HepG2 (cell line): ENCODE measurements around the gene DPH7. TPM values are rescaled to one million over a fixed set of nuclear protein-coding genes. Genes with fewer than 3 reads are reported as not detected.

Source experiments
- ATAC-seq: fragments of 200-7000 bp; cut with Tn5 transposase; 3 replicates; pipeline ENCODE4 v1.9.1; 2020; ENCODE audit warnings: mild to moderate bottlenecking, moderate library complexity
- BruUV-seq: library from RNA; stranded (reverse); fragments of 400-500 nt; replicated peaks from 2 replicates; lab custom pipeline; 2021; lab: Mats Ljungman, UMichigan
- CTCF ChIA-PET: fragments of 300-600 bp; formaldehyde crosslinking; extraction: SDS; loops from one replicate; lab custom pipeline; 2021; ENCODE audit warnings: low total read pairs, inconsistent platforms, low intra/inter-chr PET ratio; lab: Yijun Ruan, JAX
- POLR2A ChIA-PET: fragments of 350-600 bp; sonication (Branson Sonifier 250); formaldehyde crosslinking; loops from one replicate; lab custom pipeline; 2020; ENCODE audit warnings: antibody characterized with exemption, inconsistent platforms; lab: Yijun Ruan, JAX
- DNase-seq: peaks from one replicate; pipeline ENCODE4 v3.0.0-alpha.2; 2015; ENCODE audit warnings: low spot score
- FAIRE-seq: peaks from 3 replicates; lab custom pipeline; 2011; peaks lifted over from hg19 to GRCh38; lab: Jason Lieb, UNC
- H2AFZ ChIP-seq: one replicate; pipeline ENCODE4 v1.6.1; 2011; ENCODE audit warnings: low read length, inconsistent platforms
- H3K27ac ChIP-seq: fragments of 300-600 bp; 3 replicates; pipeline ENCODE4 v1.8.0; 2011; ENCODE audit warnings: mixed run types, mild to moderate bottlenecking, mixed read lengths, low read length, inconsistent platforms; ENCODE audit not compliant: insufficient read depth; ENCODE audit errors: extremely low read length
- H3K27me3 ChIP-seq, 2 experiments: fragments of 200-600 bp in 1 of 2; 2 replicates in 1 of 2; 3 replicates in 1 of 2; pipeline versions ENCODE4 v1.6.0 to v1.8.0; 2011; ENCODE audit warnings: low read length in 2 of 2, mild to moderate bottlenecking in 2 of 2, moderate library complexity in 2 of 2, inconsistent platforms in 1 of 2; ENCODE audit not compliant: insufficient read depth in 2 of 2, control insufficient read depth in 1 of 2
- H3K36me3 ChIP-seq, 2 experiments: fragments of 200-600 bp in 1 of 2; replicated peaks in 1 of 2; 2 replicates in 1 of 2; 3 replicates in 1 of 2; pipeline versions ENCODE4 v1.5.1 to v1.8.0; 2011; ENCODE audit warnings: low read length in 2 of 2, inconsistent platforms in 1 of 2; ENCODE audit not compliant: insufficient read depth in 2 of 2, control insufficient read depth in 1 of 2
- H3K4me1 ChIP-seq: 2 replicates; pipeline ENCODE4 v1.5.1; 2012; ENCODE audit warnings: low read length, inconsistent platforms; ENCODE audit not compliant: insufficient read depth
- H3K4me2 ChIP-seq: 2 replicates; pipeline ENCODE4 v1.6.0; 2011; ENCODE audit warnings: low read depth, low read length, inconsistent platforms
- H3K4me3 ChIP-seq, 3 experiments: fragments of 200-600 bp in 1 of 3; sonication (generic), shearing (Covaris generic) in 1 of 3; replicated peaks in 1 of 3; 2 replicates each; pipeline ENCODE4 v1.5.1; 2011 to 2016; ENCODE audit warnings: low read length in 3 of 3, inconsistent platforms in 2 of 3, low read depth in 2 of 3, mild to moderate bottlenecking in 2 of 3, control low read depth in 1 of 3, mixed read lengths in 1 of 3; ENCODE audit not compliant: insufficient read depth in 1 of 3
- H3K79me2 ChIP-seq: one replicate; pipeline ENCODE4 v1.6.1; 2011; ENCODE audit warnings: low read length, inconsistent platforms; ENCODE audit not compliant: insufficient read depth
- H3K9ac ChIP-seq: 2 replicates; pipeline ENCODE4 v1.6.0; 2011; ENCODE audit warnings: mild to moderate bottlenecking, low read depth, low read length, inconsistent platforms; ENCODE audit not compliant: insufficient read depth
- H3K9me3 ChIP-seq: 2 replicates; pipeline ENCODE4 v1.5.1; 2012; ENCODE audit warnings: mild to moderate bottlenecking, low read length
- H4K20me1 ChIP-seq: 2 replicates; pipeline ENCODE4 v1.6.0; 2011; ENCODE audit warnings: inconsistent platforms, mild to moderate bottlenecking, low read length, moderate library complexity; ENCODE audit not compliant: insufficient read depth
- ARNT2 ChIP-seq: sonication (generic); formaldehyde crosslinking; IDR thresholded peaks from 2 replicates; pipeline ENCODE4 v1.8.0; 2022; ENCODE audit warnings: mild to moderate bottlenecking, low read depth, missing genetic modification reagents, moderate library complexity
- FOXK2 ChIP-seq: fragments of 450-650 bp; IDR thresholded peaks from 2 replicates; pipeline ENCODE4 v1.6.1; 2016
- MAZ ChIP-seq, 2 experiments: sonication (generic) in 1 of 2; formaldehyde crosslinking in 1 of 2; IDR thresholded peaks; 2 replicates each; pipeline versions ENCODE4 v1.5.0 to v1.6.1; 2012 to 2020; ENCODE audit warnings: low read depth in 2 of 2, mild to moderate bottlenecking in 2 of 2, borderline replicate concordance in 1 of 2, improper control_type of control experiment in 1 of 2, low read length in 1 of 2, missing genetic modification reagents in 1 of 2, moderate library complexity in 1 of 2
- MBNL3 ChIP-seq: fragments of 250-450 bp; sonication (Bioruptor Pico); conservative IDR thresholded peaks from 2 replicates; pipeline ENCODE4 v1.8.0; 2022; ENCODE audit warnings: mild to moderate bottlenecking, inconsistent platforms
- SAFB2 ChIP-seq: sonication (generic); formaldehyde crosslinking; IDR thresholded peaks from 2 replicates; pipeline ENCODE4 v1.5.1; 2020; ENCODE audit warnings: missing genetic modification reagents, low read depth, mild to moderate bottlenecking, borderline replicate concordance
- THAP8 ChIP-seq: sonication (generic); formaldehyde crosslinking; IDR thresholded peaks from 2 replicates; pipeline ENCODE4 v1.5.1; 2020; ENCODE audit warnings: missing genetic modification reagents, mild to moderate bottlenecking, borderline replicate concordance
- WGBS: methylation state at CpG from one replicate; pipeline ENCODE4 v1.1.6; 2017; ENCODE audit warnings: low lambda C conversion rate; 5-methylcytosine and 5-hydroxymethylcytosine counted together
- in situ Hi-C: cut with HindIII; loops from 2 replicates; pipeline ENCODE4 v1.10.0; 2017; ENCODE audit warnings: low pct_unique_long_range_greater_than_20kb; ENCODE audit not compliant: extremely low pct_ligation_motif_present
- intact Hi-C: fragments of 100-400 bp; cut with micrococcal nuclease; formaldehyde crosslinking; loops from one replicate; pipeline ENCODE4 v1.10.0; 2022; ENCODE audit not compliant: unreplicated experiment
- polyA plus RNA-seq, 8 experiments: library from polyadenylated mRNA; depleted of rRNA in 3 of 8; stranded (reverse) in 7 of 8; unstranded in 1 of 8; fragments of >200 nt; fragmentation: Illumina TruSeq in 4 of 8; extraction: Trizol in 4 of 8; gene quantifications; 2 replicates each; pipeline versions ENCODE4 v1.2.1 to v1.2.3, GENCODE V29; 2011 to 2016; ENCODE audit warnings: low read depth in 4 of 8, missing spikeins in 1 of 8, mixed read lengths in 1 of 8; ENCODE audit not compliant: insufficient read depth in 1 of 8
- total RNA-seq, 5 experiments: library from RNA; depleted of rRNA; stranded (reverse); fragments of >200 nt; fragmentation: Illumina TruSeq; extraction: Trizol; gene quantifications; 2 replicates each; pipeline ENCODE4 v1.2.3, GENCODE V29; 2016; ENCODE audit warnings: low read depth in 1 of 5

Gene DPH7
- total and polyA plus RNA-seq, 2 of the 13 experiments (the other 11 are each of a cell fraction or from before 2014, with no cell fraction given), result 27.6 to 31.6 TPM

- no peak for DNase-seq
- Histone ChIP-seq H3K4me3 (peak overlapping the region; percentile 74 to 90 (median 83); a peak in 4 of 6 replicates), H3K27me3 (no peaks in the 10 kb centered on the region), H3K79me2 (peaks cover 19% of the 10 kb centered on the region), H3K9ac (peak overlapping the region; percentile 82), H3K4me1 (peaks cover 46% of the 10 kb centered on the region), H4K20me1 (no peaks in the 10 kb centered on the region), H3K27ac (no peak overlapping the region), H2AFZ (no peak overlapping the region), H3K36me3 (peaks cover 16 to 32% of the 10 kb centered on the region in 2 experiments; a peak in 4 of 5 replicates), H3K4me2 (peak overlapping the region; percentile 87; the same call in 1 of the 2 replicates), H3K9me3 (no peaks in the 10 kb centered on the region)
- ChIA-PET CTCF (no interaction called here), POLR2A (interaction anchor here (1.2 to 2.3 kb wide), 7 partner anchors 8 to 29 kb away, joined by 3 to 11 read pairs (median 5); partner anchors contain the start of genes ARRDC1, DPH7 and EHMT1)
- ATAC-seq, result no peak
- WGBS, result 0% methylated on average over 13 of the region's 61 CpGs
- TF ChIP-seq MBNL3 (CRISPR knock-in tag) (no peak), SAFB2 (CRISPR knock-in tag) (0 out of 2 replicates have a peak, but pooled peaks have one; percentile 8), FOXK2 (no peak), ARNT2 (CRISPR knock-in tag) (0 out of 2 replicates have a peak, but pooled peaks have one; percentile 15), MAZ (IDR thresholded peaks at IDR 0.05; ENCODE audit: borderline replicate concordance, low read depth, low read length) (no peak), MAZ (CRISPR knock-in tag; IDR thresholded peaks at IDR 0.05; ENCODE audit: low read depth) (0 out of 2 replicates have a peak, but pooled peaks have one; percentile 7), THAP8 (CRISPR knock-in tag) (no peak)
- no TSS peak for BruUV-seq
- in situ Hi-C loops, result no loop called here
- FAIRE-seq, result no peak
- intact Hi-C loops, result no loop called here
Observed at GRCh38 chr9:137590123-137590468, 11.4 kb upstream of the DPH7 start.
